ENCODE measurements around the gene KCNC1.

GRCh38 chr11:17718015-17718414 is 16.6 kb upstream of the KCNC1 start:
- TF ChIP-seq SMC3 (IDR thresholded peaks at IDR 0.05; ENCODE audit: low read length), result no peak
- no peak for TF ChIP-seq SMYD3 (CRISPR knock-in tag; IDR thresholded peaks at IDR 0.05)
- no peak for TF ChIP-seq CREB1 (IDR thresholded peaks at IDR 0.05)
- TF ChIP-seq CREB1 (CRISPR knock-in tag; IDR thresholded peaks at IDR 0.05), result no peak
- TF ChIP-seq CTCF (CRISPR knock-in tag; IDR thresholded peaks at IDR 0.05), result no peak
- TF ChIP-seq EHMT2 (IDR thresholded peaks at IDR 0.05; ENCODE audit: borderline replicate concordance, low read depth, low read length), result no peak
- TF ChIP-seq ETV5 (CRISPR knock-in tag; IDR thresholded peaks at IDR 0.05; ENCODE audit: borderline replicate concordance), result no peak
- no peak for TF ChIP-seq ZBTB1 (CRISPR knock-in tag; IDR thresholded peaks at IDR 0.05; ENCODE audit: borderline replicate concordance)
- TF ChIP-seq FOXO1 (CRISPR knock-in tag; IDR thresholded peaks at IDR 0.05), result no peak

All from HepG2 (cell line).